ENCODE data around the gene LIPA.

DNA sequence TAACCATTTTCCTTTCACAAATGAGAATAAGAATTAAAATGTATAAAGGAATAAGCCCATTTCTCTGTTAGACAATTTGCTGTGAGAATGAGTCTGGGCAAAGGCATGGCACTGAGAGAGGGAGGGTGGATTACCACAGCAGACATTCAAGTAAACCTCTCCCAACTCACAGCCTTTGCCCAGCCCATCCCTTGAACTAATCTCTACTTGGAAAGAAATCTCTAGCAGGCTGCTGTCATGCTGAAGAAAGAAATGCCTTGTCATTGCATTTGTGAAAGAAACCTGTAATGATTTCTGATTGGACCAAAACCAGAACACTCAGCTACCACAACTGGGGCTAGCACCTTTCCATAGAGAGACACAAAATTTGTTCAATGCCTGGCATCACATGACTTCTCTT lies 83.7 kb downstream of the LIPA start:
- no peak for TF ChIP-seq GATA2 (IDR thresholded peaks at IDR 0.05; ENCODE audit: low read depth, low read length)
- TF ChIP-seq GATA3 (IDR thresholded peaks at IDR 0.05; ENCODE audit: low read depth, low read length) = no peak

All from SH-SY5Y (cell line).